HG02870 (cell line): ENCODE measurements around the gene IL17RA.

Experiments
- ATAC-seq: cut with Tn5 transposase; IDR thresholded peaks from one replicate; pipeline ENCODE4 v1.9.1; 2021; ENCODE audit warnings: mild to moderate bottlenecking, moderate library complexity; ENCODE audit not compliant: unreplicated experiment

IL17RA gene

GRCh38 chr22:17152340-17152739 is 67.5 kb downstream of the IL17RA start:
- no peak for ATAC-seq

GRCh38 chr22:17152971-17153370 is 68.2 kb downstream of the IL17RA start:
- ATAC-seq = no peak

DNA sequence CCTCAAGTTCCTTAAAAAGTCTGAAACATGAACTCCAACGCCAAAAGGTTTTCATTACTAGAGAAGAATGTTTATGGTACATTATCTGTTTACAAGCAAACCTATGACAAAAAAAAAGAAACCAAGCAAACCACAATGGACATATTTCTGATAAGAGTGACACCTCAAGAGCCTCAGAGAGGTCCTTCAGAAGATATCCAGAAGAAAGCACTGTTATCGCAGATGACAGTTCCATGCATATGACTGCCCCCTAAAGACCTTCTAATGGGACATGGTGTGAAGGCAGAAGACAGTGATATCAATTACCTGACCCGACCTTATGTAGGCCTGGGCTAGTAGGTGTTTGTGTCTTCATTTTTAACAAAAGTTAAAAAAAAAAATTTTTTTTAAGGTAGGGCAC is 71.1 kb downstream of the IL17RA start:
- no peak for ATAC-seq

DNA sequence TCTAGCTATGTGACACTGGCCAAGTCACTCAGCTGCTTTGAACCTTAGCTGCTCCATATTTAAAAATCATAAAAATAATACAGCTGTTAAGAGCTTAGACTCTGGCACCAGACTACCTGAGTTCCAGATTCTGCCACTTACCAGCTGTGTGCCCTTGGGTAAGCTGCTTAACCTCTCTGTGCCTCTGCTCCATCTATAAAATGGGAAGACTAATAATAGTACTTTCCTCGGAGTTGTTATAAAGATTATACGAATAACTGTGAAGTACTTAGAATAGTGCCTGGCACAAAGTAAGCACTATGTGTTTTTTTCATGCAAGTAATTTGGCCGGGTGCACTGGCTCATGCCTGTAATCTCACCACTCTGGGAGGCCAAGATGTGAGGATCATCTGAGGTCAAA is 72.9 kb downstream of the IL17RA start:
- no peak for ATAC-seq

DNA sequence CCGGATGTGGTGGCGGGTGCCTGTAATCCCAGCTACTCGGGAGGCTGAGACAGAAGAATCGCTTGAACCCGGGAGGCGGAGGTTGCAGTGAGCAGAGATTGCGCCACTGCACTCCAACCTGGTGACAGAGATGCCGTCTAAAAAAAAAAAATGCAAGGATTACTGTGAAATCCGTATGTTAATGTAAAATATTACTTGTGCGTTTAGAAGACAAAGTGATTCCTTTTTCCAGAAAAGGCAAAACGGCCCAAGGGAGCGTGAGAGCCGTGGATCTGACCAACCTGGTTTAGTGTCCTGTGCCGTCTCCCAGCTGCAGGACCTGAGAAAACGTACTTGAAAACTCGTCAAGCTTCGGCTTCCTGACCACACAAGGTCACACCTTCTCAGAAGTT is 73.4 kb downstream of the IL17RA start:
- ATAC-seq = no peak

- peak; percentile 65 for ATAC-seq
Measured at GRCh38 chr22:17158568-17159503, 74.0 kb downstream of the IL17RA start, which contains the start of gene HDHD5. TSS of gene HDHD5 (minus strand) at chr22:17159277. CDS start at chr22:17159251, 26 bp downstream.

- peak; percentile 13 for ATAC-seq
Measured at GRCh38 chr22:17159504-17159951, 74.7 kb downstream of the IL17RA start.

GRCh38 chr22:17161991-17162390 is 77.2 kb downstream of the IL17RA start:
- ATAC-seq = no peak

DNA sequence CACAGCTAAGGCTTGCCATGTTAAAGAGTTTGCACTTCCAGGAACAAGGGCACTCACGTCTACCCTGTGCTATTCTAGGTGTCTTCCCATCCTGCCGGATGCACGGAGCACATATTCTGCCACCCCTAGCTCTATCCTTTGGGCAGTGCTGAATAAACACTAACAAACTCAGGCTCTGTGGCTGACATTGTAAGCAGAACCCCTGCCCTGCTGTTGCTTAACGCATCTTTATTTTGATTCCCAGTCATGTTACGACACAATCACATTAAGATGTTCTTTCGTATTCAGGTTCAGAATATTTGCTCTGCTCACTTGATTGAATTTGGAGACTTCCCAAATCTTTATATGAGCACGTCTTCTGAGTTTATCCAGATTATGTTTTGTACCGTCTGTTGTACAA is 77.9 kb downstream of the IL17RA start:
- ATAC-seq = no peak

- no peak for ATAC-seq
Measured at GRCh38 chr22:17164392-17165024, 79.7 kb downstream of the IL17RA start.
